BJ (cell line): ENCODE data around the gene PRRX2. TPM values are rescaled to one million over a fixed set of nuclear protein-coding genes. Genes with fewer than 3 reads are reported as not detected.

Experiments
- CTCF ChIA-PET: fragments of 350-600 bp; formaldehyde crosslinking; extraction: SDS; loops from one replicate; lab custom pipeline; 2021; ENCODE audit warnings: antibody characterized with exemption, inconsistent platforms; lab: Yijun Ruan, JAX
- POLR2A ChIA-PET: fragments of 300-600 bp; sonication (Branson Sonifier 250); formaldehyde crosslinking; extraction: SDS; loops from one replicate; lab custom pipeline; 2021; ENCODE audit warnings: antibody characterized with exemption; lab: Charles Lee
- DNase-seq: peaks from one replicate; pipeline ENCODE4 v3.0.0-alpha.2; 2011; ENCODE audit warnings: low read depth
- H3K27me3 ChIP-seq: 2 replicates; pipeline ENCODE4 v1.6.0; 2011; ENCODE audit warnings: low read length; ENCODE audit not compliant: control insufficient read depth, insufficient read depth
- H3K36me3 ChIP-seq: 2 replicates; pipeline ENCODE4 v1.5.1; 2011; ENCODE audit warnings: low read length; ENCODE audit not compliant: control insufficient read depth, insufficient read depth
- H3K4me3 ChIP-seq: 2 replicates; pipeline ENCODE4 v1.5.1; 2011; ENCODE audit warnings: low read depth, mild to moderate bottlenecking, control low read depth, low read length
- CTCF ChIP-seq: IDR thresholded peaks from 2 replicates; pipeline ENCODE4 v1.5.1; 2011; ENCODE audit warnings: low read depth, mild to moderate bottlenecking, control low read depth, inconsistent platforms, low read length, moderate library complexity; ENCODE audit not compliant: insufficient read depth
- polyA plus RNA-seq: library from polyadenylated mRNA; depleted of rRNA; stranded (reverse); fragments of >200 nt; gene quantifications from 2 replicates; pipeline ENCODE4 v1.2.3, GENCODE V29; 2011

PRRX2 gene
- polyA plus RNA-seq, 1 experiment, result 37.4 TPM

DNA sequence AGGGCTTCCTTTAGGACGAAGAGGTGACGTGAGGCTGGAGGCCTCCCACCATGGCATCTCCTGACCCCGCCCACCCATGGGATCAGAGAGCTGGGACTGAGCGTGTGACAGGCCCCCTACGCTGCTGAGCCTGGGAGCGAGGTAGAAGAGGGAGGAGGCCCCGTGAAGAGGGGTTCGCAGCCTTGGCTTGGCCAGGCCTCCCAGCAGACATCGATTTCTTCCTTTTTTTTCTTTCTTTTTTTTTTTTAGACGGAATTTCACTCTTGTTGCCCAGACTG is 47.9 kb downstream of the PRRX2 start:
- ChIA-PET POLR2A (interaction anchor here (0.6 kb wide), 2 partner anchors 15 to 539 kb away, joined by 5 to 20 read pairs; no protein-coding TSS in a partner anchor), CTCF (interaction anchor here (0.7 to 5.3 kb wide), 6 partner anchors 10 to 71 kb away, joined by 3 to 60 read pairs (median 5); partner anchors contain the start of gene ASB6)
- DNase-seq, result no peak
- Histone ChIP-seq H3K27me3 (no peaks in the 10 kb centered on the region), H3K4me3 (no peak overlapping the region), H3K36me3 (peaks cover 2% of the 10 kb centered on the region)
- TF ChIP-seq CTCF, result no peak

DNA sequence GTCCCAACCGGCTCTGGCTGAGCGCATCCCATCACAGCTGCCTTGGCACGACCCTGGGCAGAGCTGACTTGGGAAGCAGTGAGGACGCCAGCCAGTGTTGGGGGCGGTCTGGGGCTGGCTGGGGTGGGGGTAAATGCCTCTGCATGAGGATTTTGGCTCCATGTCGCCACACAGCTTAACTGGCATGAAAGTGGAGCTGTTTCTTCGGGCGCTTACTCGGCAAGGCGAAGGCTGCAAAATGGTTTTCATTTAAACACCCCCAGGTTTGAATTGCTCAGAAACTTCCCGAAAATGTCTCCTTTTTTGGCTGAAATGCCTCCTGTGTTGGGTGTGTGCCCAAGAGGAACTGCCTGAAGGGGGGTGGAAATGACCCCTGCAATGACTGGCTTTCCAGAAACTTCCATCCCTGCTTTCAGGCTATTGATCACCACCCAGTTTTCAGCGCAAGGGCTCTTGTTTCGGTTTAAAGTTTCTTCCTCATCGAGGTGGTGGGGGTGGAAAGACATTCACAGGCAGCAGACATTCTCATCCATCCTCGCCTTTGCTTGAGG is 49.1 kb downstream of the PRRX2 start:
- no peak for DNase-seq
- Histone ChIP-seq H3K27me3 (no peaks in the 10 kb centered on the region), H3K36me3 (peaks cover 7% of the 10 kb centered on the region), H3K4me3 (no peak overlapping the region)
- POLR2A ChIA-PET, result no interaction called here
- CTCF ChIA-PET, result interaction anchor here (0.5 to 5.3 kb wide), 6 partner anchors 12 to 570 kb away, joined by 3 to 60 read pairs (median 4); partner anchors contain the start of gene ASB6
- no peak for TF ChIP-seq CTCF

GRCh38 chr9:129716091-129716490 is 50.6 kb downstream of the PRRX2 start:
- CTCF ChIA-PET, result interaction anchor here (0.7 to 5.3 kb wide), 3 partner anchors 10 to 573 kb away, joined by 3 to 60 read pairs (median 3); no protein-coding TSS in a partner anchor
- Histone ChIP-seq H3K27me3 (no peaks in the 10 kb centered on the region), H3K36me3 (peaks cover 10% of the 10 kb centered on the region), H3K4me3 (no peak overlapping the region)
- POLR2A ChIA-PET, result no interaction called here
- TF ChIP-seq CTCF, result no peak
- DNase-seq, result no peak

DNA sequence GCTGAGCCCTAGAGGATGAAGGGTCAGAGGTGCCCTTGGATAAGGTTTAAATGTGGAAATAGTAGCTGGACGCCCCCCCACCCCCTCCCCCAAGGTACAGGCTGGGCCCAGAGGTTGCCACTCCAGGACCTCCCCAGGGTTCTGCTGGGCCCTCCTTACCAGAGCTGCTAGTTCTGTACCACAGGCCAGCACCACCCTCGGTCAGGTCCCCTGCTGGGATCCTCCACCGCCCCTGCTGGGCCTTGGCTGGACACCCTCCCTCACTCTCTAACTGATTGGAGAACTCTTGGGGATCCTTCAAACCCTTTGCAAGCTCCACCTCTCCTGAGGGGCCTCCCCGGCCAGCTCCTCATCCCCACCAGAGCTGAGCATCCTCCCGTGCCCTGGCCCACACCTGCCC is 52.5 kb downstream of the PRRX2 start:
- Histone ChIP-seq H3K36me3 (peaks cover 22% of the 10 kb centered on the region), H3K4me3 (no peak overlapping the region), H3K27me3 (no peaks in the 10 kb centered on the region)
- no peak for TF ChIP-seq CTCF
- ChIA-PET POLR2A (no interaction called here), CTCF (interaction anchor here (2.3 to 2.6 kb wide), 2 partner anchors 9 to 20 kb away, joined by 9 to 13 read pairs; no protein-coding TSS in a partner anchor)
- DNase-seq, result no peak

DNA sequence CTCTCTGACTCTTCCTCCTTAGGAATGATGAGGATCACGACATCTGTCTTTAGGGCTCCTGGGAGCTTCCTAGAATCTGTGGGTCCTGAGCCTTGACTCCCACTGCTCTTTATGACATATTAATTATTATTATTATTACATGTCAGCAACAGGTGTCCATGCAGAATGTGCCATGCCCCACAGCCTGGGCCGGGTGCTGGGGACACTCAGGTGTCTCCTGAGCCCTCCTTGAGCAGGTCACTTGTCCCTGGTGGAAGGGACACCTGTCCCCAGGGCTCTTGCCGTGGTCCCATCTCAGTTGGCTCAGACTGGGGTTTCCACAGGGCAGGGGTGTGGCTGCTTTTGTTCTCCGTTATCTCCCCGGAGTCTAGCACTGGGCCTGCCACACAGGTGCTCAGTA is 53.2 kb downstream of the PRRX2 start:
- TF ChIP-seq CTCF, result no peak
- POLR2A ChIA-PET, result no interaction called here
- H3K36me3 ChIP-seq, result peaks cover 24% of the 10 kb centered on the region
- DNase-seq, result no peak
- CTCF ChIA-PET, result interaction anchor here (2.3 to 2.6 kb wide), 2 partner anchors 8 to 19 kb away, joined by 9 to 13 read pairs; no protein-coding TSS in a partner anchor
- H3K4me3 ChIP-seq, result no peak overlapping the region
- no peaks in the 10 kb centered on the region for H3K27me3 ChIP-seq
